Liver (tissue), 9 donors: ENCODE measurements around the gene P4HA2. TPM values are rescaled to one million over a fixed set of nuclear protein-coding genes. Genes with fewer than 3 reads are reported as not detected.

Experiments
- DNase-seq: peaks from one replicate; pipeline ENCODE4 v3.0.0-alpha.2; 2017; ENCODE audit warnings: low spot score
- H3K27ac ChIP-seq, 2 donors: one replicate each; pipeline ENCODE4 v1.7.0; 2013; ENCODE audit warnings: inconsistent platforms in 2 of 2, low read length in 2 of 2, control low read depth in 1 of 2, low read depth in 1 of 2, mild to moderate bottlenecking in 1 of 2
- H3K27me3 ChIP-seq, 4 donors: one replicate each; pipeline versions ENCODE4 v1.6.1 to v1.7.0; 2013; ENCODE audit warnings: low read length in 3 of 4, inconsistent platforms in 1 of 4, mild to moderate bottlenecking in 1 of 4, moderate library complexity in 1 of 4; ENCODE audit not compliant: control insufficient read depth in 4 of 4, insufficient read depth in 4 of 4
- H3K36me3 ChIP-seq, 4 donors: one replicate each; pipeline versions ENCODE4 v1.6.1 to v1.7.0; 2013; ENCODE audit warnings: low read length in 3 of 4, mild to moderate bottlenecking in 3 of 4, low read depth in 1 of 4, moderate library complexity in 1 of 4; ENCODE audit not compliant: control insufficient read depth in 4 of 4, insufficient read depth in 3 of 4
- H3K4me1 ChIP-seq, 4 donors: one replicate each; pipeline versions ENCODE4 v1.6.1 to v1.7.0; 2013; ENCODE audit warnings: low read length in 3 of 4, mild to moderate bottlenecking in 3 of 4, moderate library complexity in 1 of 4; ENCODE audit not compliant: control insufficient read depth in 4 of 4, insufficient read depth in 4 of 4
- H3K4me3 ChIP-seq, 3 donors: one replicate each; pipeline versions ENCODE4 v1.6.1 to v1.7.0; 2013; ENCODE audit warnings: low read length in 3 of 3, control low read depth in 1 of 3, low read depth in 1 of 3, mild to moderate bottlenecking in 1 of 3
- H3K9ac ChIP-seq, 2 donors: one replicate each; pipeline ENCODE4 v1.7.0; 2013; ENCODE audit warnings: low read length in 2 of 2, mild to moderate bottlenecking in 2 of 2, moderate library complexity in 2 of 2, control low read depth in 1 of 2, low read depth in 1 of 2
- H3K9me3 ChIP-seq, 4 donors: one replicate each; pipeline versions ENCODE4 v1.6.1 to v1.7.0; 2013; ENCODE audit warnings: low read length in 3 of 4; ENCODE audit not compliant: control insufficient read depth in 4 of 4
- EGR1 ChIP-seq, 2 donors: IDR thresholded peaks; 2 replicates each; pipeline ENCODE4 v1.6.1; 2016 to 2018; ENCODE audit warnings: antibody characterized with exemption in 2 of 2, low read depth in 2 of 2
- FOXA1 ChIP-seq: IDR thresholded peaks from 2 replicates; pipeline ENCODE4 v1.6.1; 2016; ENCODE audit warnings: antibody characterized with exemption
- FOXA2 ChIP-seq: IDR thresholded peaks from 2 replicates; pipeline ENCODE4 v1.6.1; 2016; ENCODE audit warnings: antibody characterized with exemption
- GABPA ChIP-seq, 2 donors: IDR thresholded peaks in 1 of 2; conservative IDR thresholded peaks in 1 of 2; 2 replicates each; pipeline ENCODE4 v1.6.1; 2016; ENCODE audit warnings: antibody characterized with exemption in 2 of 2, mild to moderate bottlenecking in 1 of 2, moderate library complexity in 1 of 2
- HNF4A ChIP-seq, 2 donors: conservative IDR thresholded peaks; 2 replicates each; pipeline ENCODE4 v1.6.1; 2016; ENCODE audit warnings: antibody characterized with exemption in 2 of 2, mild to moderate bottlenecking in 2 of 2
- HNF4G ChIP-seq: IDR thresholded peaks from 2 replicates; pipeline ENCODE4 v1.6.1; 2016; ENCODE audit warnings: antibody characterized with exemption
- JUND ChIP-seq, 2 donors: IDR thresholded peaks; 2 replicates each; pipeline ENCODE4 v1.6.1; 2016; ENCODE audit warnings: antibody characterized with exemption in 2 of 2
- NR2F2 ChIP-seq: IDR thresholded peaks from 2 replicates; pipeline ENCODE4 v1.6.1; 2016; ENCODE audit warnings: antibody characterized with exemption
- RAD21 ChIP-seq, 2 donors: IDR thresholded peaks; 2 replicates each; pipeline ENCODE4 v1.6.1; 2016; ENCODE audit warnings: antibody characterized with exemption in 2 of 2, mild to moderate bottlenecking in 2 of 2
- RXRA ChIP-seq, 2 donors: IDR thresholded peaks; 2 replicates each; pipeline ENCODE4 v1.6.1; 2017 to 2018; ENCODE audit warnings: antibody characterized with exemption in 2 of 2, mild to moderate bottlenecking in 1 of 2
- SP1 ChIP-seq: IDR thresholded peaks from 2 replicates; pipeline ENCODE4 v1.6.1; 2018; ENCODE audit warnings: antibody characterized with exemption, mild to moderate bottlenecking
- TAF1 ChIP-seq: conservative IDR thresholded peaks from 2 replicates; pipeline ENCODE4 v1.6.1; 2016; ENCODE audit warnings: antibody characterized with exemption, mild to moderate bottlenecking
- YY1 ChIP-seq: IDR thresholded peaks from 2 replicates; pipeline ENCODE4 v1.6.1; 2016; ENCODE audit warnings: antibody characterized with exemption, mild to moderate bottlenecking
- WGBS: extraction: QIAGEN DNeasy Blood & Tissue Kit; methylation state at CpG from one replicate; pipeline ENCODE4 v1.1.7; 2013; 5-methylcytosine and 5-hydroxymethylcytosine counted together
- polyA plus RNA-seq, 2 donors: library from polyadenylated mRNA; stranded (reverse) in 1 of 2; unstranded in 1 of 2; fragments of 200-250 nt in 1 of 2; fragments of >200 nt in 1 of 2; fragmentation: Nextera tagmentation in 1 of 2; extraction: Ambion mirVana in 1 of 2; gene quantifications; one replicate each; pipeline versions ENCODE4 v1.2.1 to v1.2.3, GENCODE V29; 2013 to 2015
- total RNA-seq, 2 donors: library from RNA; depleted of rRNA; stranded (reverse); fragments of >200 nt; gene quantifications; one replicate each; pipeline ENCODE4 v1.2.3, GENCODE V29; 2014
- TF ChIP-seq, protein P1 (sequence below): fragments of 150-350 bp; IDR thresholded peaks from 2 replicates; pipeline ENCODE4 v1.5.1; 2017; ENCODE audit warnings: improper control_type of control experiment, low read depth, low read length; ENCODE audit not compliant: missing input control
- TF ChIP-seq, protein P2 (sequence below): IDR thresholded peaks from 2 replicates; pipeline ENCODE4 v1.6.1; 2016; ENCODE audit warnings: antibody characterized with exemption
- TF ChIP-seq, protein P3 (sequence below): IDR thresholded peaks from 2 replicates; pipeline ENCODE4 v1.6.1; 2016; ENCODE audit warnings: antibody characterized with exemption
- TF ChIP-seq, protein P4 (sequence below): IDR thresholded peaks from 2 replicates; pipeline ENCODE4 v1.6.1; 2016; ENCODE audit warnings: antibody characterized with exemption, mild to moderate bottlenecking
- donor health status: healthy.
- donor health status: healthy.
- donor health status: healthy.
- donor health status: healthy.
- donor health status: healthy.

P4HA2 gene
- total and polyA plus RNA-seq, 4 donors, result 4.6 to 7.9 (median 6.1) TPM

DNA sequence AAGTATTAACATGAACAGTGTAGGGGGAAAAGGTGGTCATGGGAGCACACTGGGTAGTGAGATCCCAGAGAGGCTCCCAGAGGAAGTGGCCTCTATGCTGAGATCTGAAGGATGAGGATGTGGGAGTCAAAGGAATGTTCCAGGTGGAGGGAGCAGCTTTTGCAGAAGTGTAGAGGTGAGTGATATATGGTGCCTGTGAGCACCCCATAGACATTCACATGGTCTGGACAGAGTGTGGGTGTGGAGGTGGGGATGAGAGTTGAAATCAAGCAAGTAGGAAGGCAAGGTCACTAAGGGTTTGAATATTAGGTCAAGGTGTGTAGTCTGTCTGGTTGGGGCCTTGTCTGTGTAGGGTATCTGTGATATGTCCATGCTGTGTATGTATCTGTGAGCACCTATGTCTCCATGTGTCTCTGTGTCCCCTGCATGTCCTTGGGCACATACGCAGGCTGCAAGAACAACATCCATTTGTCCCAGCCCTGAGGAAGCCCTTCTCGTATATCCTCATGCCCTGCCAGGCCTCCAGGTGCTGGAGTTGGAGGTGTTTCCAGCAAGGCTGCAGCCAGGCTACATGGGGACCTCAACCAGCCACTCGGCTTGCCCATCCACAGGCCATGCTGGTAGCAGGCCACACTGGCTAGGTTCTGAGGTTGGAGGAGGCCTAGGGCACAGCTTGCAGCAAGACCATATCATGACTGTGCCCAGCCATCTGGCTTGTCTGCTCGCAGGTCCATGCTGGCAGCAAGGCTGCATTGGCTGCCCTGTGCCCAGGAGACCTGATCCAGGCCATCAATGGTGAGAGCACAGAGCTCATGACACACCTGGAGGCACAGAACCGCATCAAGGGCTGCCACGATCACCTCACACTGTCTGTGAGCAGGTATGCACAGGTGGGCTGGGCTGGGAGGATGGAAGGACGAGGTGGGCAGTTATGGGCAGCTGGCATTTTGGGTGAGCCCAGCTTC, 34.5 kb upstream of the P4HA2 start:
- peaks cover 0 to 4% (median 1%) of the 10 kb centered on the region in 4 donors for H3K4me1 ChIP-seq
- H3K27me3 ChIP-seq, result no peaks in the 10 kb centered on the region
- TF ChIP-seq SP1 (no peak), HNF4G (no peak), EGR1 (IDR thresholded peaks at IDR 0.05; ENCODE audit: low read depth in 2 of 2) (no peak), RXRA (IDR thresholded peaks at IDR 0.05) (no peak)
- TF ChIP-seq, protein P1, sequence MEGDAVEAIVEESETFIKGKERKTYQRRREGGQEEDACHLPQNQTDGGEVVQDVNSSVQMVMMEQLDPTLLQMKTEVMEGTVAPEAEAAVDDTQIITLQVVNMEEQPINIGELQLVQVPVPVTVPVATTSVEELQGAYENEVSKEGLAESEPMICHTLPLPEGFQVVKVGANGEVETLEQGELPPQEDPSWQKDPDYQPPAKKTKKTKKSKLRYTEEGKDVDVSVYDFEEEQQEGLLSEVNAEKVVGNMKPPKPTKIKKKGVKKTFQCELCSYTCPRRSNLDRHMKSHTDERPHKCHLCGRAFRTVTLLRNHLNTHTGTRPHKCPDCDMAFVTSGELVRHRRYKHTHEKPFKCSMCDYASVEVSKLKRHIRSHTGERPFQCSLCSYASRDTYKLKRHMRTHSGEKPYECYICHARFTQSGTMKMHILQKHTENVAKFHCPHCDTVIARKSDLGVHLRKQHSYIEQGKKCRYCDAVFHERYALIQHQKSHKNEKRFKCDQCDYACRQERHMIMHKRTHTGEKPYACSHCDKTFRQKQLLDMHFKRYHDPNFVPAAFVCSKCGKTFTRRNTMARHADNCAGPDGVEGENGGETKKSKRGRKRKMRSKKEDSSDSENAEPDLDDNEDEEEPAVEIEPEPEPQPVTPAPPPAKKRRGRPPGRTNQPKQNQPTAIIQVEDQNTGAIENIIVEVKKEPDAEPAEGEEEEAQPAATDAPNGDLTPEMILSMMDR, result no peak
- H3K27ac ChIP-seq, result no peak overlapping the region
- no peaks in the 10 kb centered on the region for H3K36me3 ChIP-seq
- 95% methylated on average over 7 of the region's 7 CpGs for WGBS
- no peaks in the 10 kb centered on the region for H3K9me3 ChIP-seq
- no peak overlapping the region for H3K4me3 ChIP-seq
- no peak overlapping the region for H3K9ac ChIP-seq
- peak; percentile 31 for DNase-seq

DNA sequence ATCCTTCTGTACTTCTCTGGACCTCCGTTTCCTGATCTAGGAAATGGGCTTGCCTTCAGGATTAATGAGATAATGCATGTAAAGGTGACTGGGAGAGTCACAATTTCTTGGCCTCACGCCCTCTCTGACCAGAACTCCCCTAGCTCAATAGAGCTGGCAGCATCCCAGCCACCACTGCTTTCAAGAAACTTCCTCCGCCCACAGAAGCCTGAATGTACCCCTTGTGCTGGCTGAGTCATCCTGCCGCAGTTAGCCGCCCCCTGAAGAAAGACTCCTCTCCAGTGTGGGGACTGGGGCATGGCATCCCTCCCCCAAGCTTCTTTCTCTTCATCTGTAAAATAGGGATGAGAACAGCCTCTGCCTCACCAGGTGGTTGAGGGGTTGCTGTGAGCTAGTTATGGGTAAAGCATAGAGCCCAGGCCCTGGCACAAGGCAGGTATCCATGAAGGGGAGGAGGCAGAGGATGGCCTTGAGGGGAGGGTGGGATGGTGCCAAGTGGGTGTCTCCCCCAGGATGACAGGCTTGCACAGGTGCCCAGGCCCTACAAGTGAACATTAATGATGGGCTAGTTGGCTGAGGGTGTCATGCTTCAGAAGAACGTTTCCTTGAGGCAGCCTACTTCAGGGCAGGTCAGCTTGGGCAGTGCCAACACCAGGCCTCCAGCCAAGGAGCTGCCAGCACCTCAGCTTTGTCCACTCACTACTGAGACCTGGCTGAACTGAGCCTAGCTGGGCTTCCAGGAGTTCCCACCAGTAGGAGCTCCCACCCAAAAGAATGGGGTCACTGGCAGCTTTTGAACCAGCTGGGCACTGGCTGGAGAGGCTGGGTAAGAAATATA, 33.3 kb upstream of the P4HA2 start:
- TF ChIP-seq SP1 (no peak), NR2F2 (no peak)
- H3K27ac ChIP-seq, result no peak overlapping the region
- H3K27me3 ChIP-seq, result no peaks in the 10 kb centered on the region
- 73% methylated on average over 6 of the region's 6 CpGs for WGBS
- H3K9me3 ChIP-seq, result no peaks in the 10 kb centered on the region
- peak; percentile 23 for DNase-seq
- no peak overlapping the region for H3K4me3 ChIP-seq
- H3K36me3 ChIP-seq, result no peaks in the 10 kb centered on the region
- H3K4me1 ChIP-seq, result peaks cover 0 to 4% (median 1%) of the 10 kb centered on the region in 4 donors
- H3K9ac ChIP-seq, result no peak overlapping the region

DNA sequence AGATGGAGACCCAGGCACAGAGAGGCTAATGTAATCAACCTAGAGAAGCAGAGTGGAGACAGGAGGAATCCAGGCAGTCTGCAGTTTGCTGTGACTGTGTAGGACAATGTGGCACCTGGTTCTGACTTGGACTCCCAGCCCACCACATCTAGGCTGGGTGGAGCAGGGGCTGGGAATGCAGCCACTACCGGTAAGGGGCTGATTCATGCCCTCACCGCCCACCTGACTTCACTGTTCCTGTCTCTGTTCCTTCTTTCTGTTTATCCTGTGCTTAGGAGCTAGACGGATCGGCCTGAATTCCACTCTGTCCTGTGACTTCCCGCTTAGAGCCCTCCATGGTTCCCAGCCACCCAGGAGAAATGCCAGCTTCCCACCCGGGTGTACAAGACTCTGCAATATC, 32.4 kb upstream of the P4HA2 start:
- Histone ChIP-seq H3K9ac (no peak overlapping the region), H3K27me3 (no peaks in the 10 kb centered on the region), H3K27ac (no peak overlapping the region), H3K9me3 (no peaks in the 10 kb centered on the region), H3K4me1 (peaks cover 0 to 4% (median 1%) of the 10 kb centered on the region in 4 donors), H3K4me3 (no peak overlapping the region), H3K36me3 (no peaks in the 10 kb centered on the region)
- peak; percentile 13 for DNase-seq
- 88% methylated on average over 6 of the region's 6 CpGs for WGBS
- TF ChIP-seq SP1, result no peak
- no peak for TF ChIP-seq YY1
- no peak for TF ChIP-seq HNF4G
- no peak for TF ChIP-seq JUND (IDR thresholded peaks at IDR 0.05)
- no peak for TF ChIP-seq TAF1
- no peak for TF ChIP-seq FOXA1
- TF ChIP-seq NR2F2, result no peak
- TF ChIP-seq, protein P2, sequence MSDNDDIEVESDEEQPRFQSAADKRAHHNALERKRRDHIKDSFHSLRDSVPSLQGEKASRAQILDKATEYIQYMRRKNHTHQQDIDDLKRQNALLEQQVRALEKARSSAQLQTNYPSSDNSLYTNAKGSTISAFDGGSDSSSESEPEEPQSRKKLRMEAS, result no peak
- TF ChIP-seq, protein P3, sequence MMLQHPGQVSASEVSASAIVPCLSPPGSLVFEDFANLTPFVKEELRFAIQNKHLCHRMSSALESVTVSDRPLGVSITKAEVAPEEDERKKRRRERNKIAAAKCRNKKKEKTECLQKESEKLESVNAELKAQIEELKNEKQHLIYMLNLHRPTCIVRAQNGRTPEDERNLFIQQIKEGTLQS, result no peak
- no peak for TF ChIP-seq RXRA (IDR thresholded peaks at IDR 0.05)
- no peak for TF ChIP-seq GABPA (IDR thresholded peaks at IDR 0.05 in 1 of 2, conservative IDR thresholded peaks at IDR 0.05 in 1 of 2)
- TF ChIP-seq EGR1 (IDR thresholded peaks at IDR 0.05; ENCODE audit: low read depth in 2 of 2), result no peak
- no peak for TF ChIP-seq HNF4A (conservative IDR thresholded peaks at IDR 0.05)
- TF ChIP-seq RAD21 (IDR thresholded peaks at IDR 0.05), result no peak
- TF ChIP-seq, protein P1, result no peak
- TF ChIP-seq, protein P4, sequence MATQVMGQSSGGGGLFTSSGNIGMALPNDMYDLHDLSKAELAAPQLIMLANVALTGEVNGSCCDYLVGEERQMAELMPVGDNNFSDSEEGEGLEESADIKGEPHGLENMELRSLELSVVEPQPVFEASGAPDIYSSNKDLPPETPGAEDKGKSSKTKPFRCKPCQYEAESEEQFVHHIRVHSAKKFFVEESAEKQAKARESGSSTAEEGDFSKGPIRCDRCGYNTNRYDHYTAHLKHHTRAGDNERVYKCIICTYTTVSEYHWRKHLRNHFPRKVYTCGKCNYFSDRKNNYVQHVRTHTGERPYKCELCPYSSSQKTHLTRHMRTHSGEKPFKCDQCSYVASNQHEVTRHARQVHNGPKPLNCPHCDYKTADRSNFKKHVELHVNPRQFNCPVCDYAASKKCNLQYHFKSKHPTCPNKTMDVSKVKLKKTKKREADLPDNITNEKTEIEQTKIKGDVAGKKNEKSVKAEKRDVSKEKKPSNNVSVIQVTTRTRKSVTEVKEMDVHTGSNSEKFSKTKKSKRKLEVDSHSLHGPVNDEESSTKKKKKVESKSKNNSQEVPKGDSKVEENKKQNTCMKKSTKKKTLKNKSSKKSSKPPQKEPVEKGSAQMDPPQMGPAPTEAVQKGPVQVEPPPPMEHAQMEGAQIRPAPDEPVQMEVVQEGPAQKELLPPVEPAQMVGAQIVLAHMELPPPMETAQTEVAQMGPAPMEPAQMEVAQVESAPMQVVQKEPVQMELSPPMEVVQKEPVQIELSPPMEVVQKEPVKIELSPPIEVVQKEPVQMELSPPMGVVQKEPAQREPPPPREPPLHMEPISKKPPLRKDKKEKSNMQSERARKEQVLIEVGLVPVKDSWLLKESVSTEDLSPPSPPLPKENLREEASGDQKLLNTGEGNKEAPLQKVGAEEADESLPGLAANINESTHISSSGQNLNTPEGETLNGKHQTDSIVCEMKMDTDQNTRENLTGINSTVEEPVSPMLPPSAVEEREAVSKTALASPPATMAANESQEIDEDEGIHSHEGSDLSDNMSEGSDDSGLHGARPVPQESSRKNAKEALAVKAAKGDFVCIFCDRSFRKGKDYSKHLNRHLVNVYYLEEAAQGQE, result no peak
- no peak for TF ChIP-seq FOXA2
